Mammary epithelial cell (primary cell): ENCODE results near the gene SLC25A52.
"Not testable (repeated sequence)": the region's sequence is repeated elsewhere in the genome, so short reads cannot be mapped to it uniquely, and the experiment has no call there.

ENCODE experiments used
- CTCF ChIP-seq, 2 donors: IDR thresholded peaks in 1 of 2; conservative IDR thresholded peaks in 1 of 2; 2 replicates each; pipeline ENCODE4 v1.5.1; 2011 to 2012; ENCODE audit warnings: inconsistent platforms in 2 of 2, low read length in 2 of 2, mild to moderate bottlenecking in 2 of 2, control low read depth in 1 of 2, low read depth in 1 of 2; ENCODE audit not compliant: insufficient read depth in 1 of 2; ENCODE audit errors: extremely low read depth in 1 of 2
- EZH2 ChIP-seq: IDR thresholded peaks from 2 replicates; pipeline ENCODE4 v1.6.1; 2012; ENCODE audit warnings: low read length, inconsistent platforms, borderline replicate concordance

GRCh38 chr18:31809049-31809448 is 48.4 kb upstream of the SLC25A52 start:
- not testable (repeated sequence) for TF ChIP-seq CTCF (conservative IDR thresholded peaks at IDR 0.05 in 1 of 2, IDR thresholded peaks at IDR 0.05 in 1 of 2; ENCODE audit: extremely low read depth in 1 of 2, insufficient read depth in 1 of 2, low read depth in 1 of 2, low read length in 2 of 2); EZH2
